HG03575 (cell line): ENCODE data around the gene SIGLEC5.

ENCODE experiments used
- ATAC-seq: cut with Tn5 transposase; IDR thresholded peaks from one replicate; pipeline ENCODE4 v1.9.1; 2021; ENCODE audit not compliant: unreplicated experiment, insufficient number of reproducible peaks, low FRiP score; ENCODE audit errors: extremely low read depth

Gene SIGLEC5

GRCh38 chr19:51637362-51637978 is 7.3 kb upstream of the SIGLEC5 start:
- no peak for ATAC-seq

- ATAC-seq = no peak
Measured at GRCh38 chr19:51632126-51632525, 1.9 kb upstream of the SIGLEC5 start.

GRCh38 chr19:51628153-51628939 is 1.9 kb downstream of the SIGLEC5 start:
- ATAC-seq = no peak

- no peak for ATAC-seq
Measured at GRCh38 chr19:51627491-51628138, 2.6 kb downstream of the SIGLEC5 start.

- ATAC-seq = no peak
Measured at GRCh38 chr19:51626675-51627074, 3.5 kb downstream of the SIGLEC5 start.

GRCh38 chr19:51621178-51621577 is 9.0 kb downstream of the SIGLEC5 start:
- ATAC-seq = no peak

- no peak for ATAC-seq
Measured at GRCh38 chr19:51615991-51616390, 14.2 kb downstream of the SIGLEC5 start.

- ATAC-seq = no peak
Measured at GRCh38 chr19:51614789-51615188, 15.4 kb downstream of the SIGLEC5 start.

GRCh38 chr19:51610576-51610975 is 19.6 kb downstream of the SIGLEC5 start:
- ATAC-seq = no peak

- ATAC-seq = no peak
Measured at GRCh38 chr19:51607920-51608562, 22.2 kb downstream of the SIGLEC5 start.

- ATAC-seq = peak; percentile 47
Measured at GRCh38 chr19:51607077-51607476, 23.1 kb downstream of the SIGLEC5 start.

GRCh38 chr19:51602189-51602854 is 27.9 kb downstream of the SIGLEC5 start:
- ATAC-seq = no peak

- ATAC-seq = no peak
Measured at GRCh38 chr19:51600940-51601580, 29.1 kb downstream of the SIGLEC5 start.

- no peak for ATAC-seq
Measured at GRCh38 chr19:51599084-51599483, 31.1 kb downstream of the SIGLEC5 start.

- no peak for ATAC-seq
Measured at GRCh38 chr19:51598159-51598915, 31.9 kb downstream of the SIGLEC5 start.

GRCh38 chr19:51595190-51596175 is 34.7 kb downstream of the SIGLEC5 start:
- no peak for ATAC-seq

GRCh38 chr19:51594774-51595109 is 35.5 kb downstream of the SIGLEC5 start:
- no peak for ATAC-seq
